Activated CD8-positive, alpha-beta T cell treated with anti-CD3 and anti-CD28 coated beads, Interleukin-2, amount 10 ng/mL, durations not matched to agents 7 days and 5 days (primary cell): ENCODE measurements around the gene HAPLN1. TPM values are rescaled to one million over a fixed set of nuclear protein-coding genes. Genes with fewer than 3 reads are reported as not detected.

Experiments used
- ATAC-seq: fragments of 150-1000 bp; cut with Tn5 transposase; one replicate; pipeline ENCODE4 v1.10.0; 2021; ENCODE audit warnings: moderate library complexity
- CTCF ChIA-PET: fragments of 350-600 bp; sonication (Branson Sonifier 250); formaldehyde crosslinking; loops from one replicate; lab custom pipeline; 2021; ENCODE audit warnings: antibody characterized with exemption; lab: Charles Lee
- POLR2A ChIA-PET: fragments of 350-600 bp; sonication (Branson Sonifier 250); formaldehyde crosslinking; loops from one replicate; lab custom pipeline; 2021; ENCODE audit warnings: antibody characterized with exemption; lab: Charles Lee
- DNase-seq: peaks from one replicate; pipeline ENCODE4 v3.0.0-alpha.2; 2020
- H3K27ac Mint-ChIP-seq: one replicate; pipeline ENCODE4 v1.8.0; 2021; ENCODE audit warnings: mild to moderate bottlenecking, mixed read lengths
- H3K27me3 Mint-ChIP-seq: one replicate; pipeline ENCODE4 v1.8.0; 2021; ENCODE audit warnings: low read depth, mixed read lengths
- H3K36me3 Mint-ChIP-seq: one replicate; pipeline ENCODE4 v1.8.0; 2021; ENCODE audit warnings: low read depth, mixed read lengths
- H3K4me1 Mint-ChIP-seq: one replicate; pipeline ENCODE4 v1.8.0; 2021; ENCODE audit warnings: low read depth, mixed read lengths
- H3K4me3 Mint-ChIP-seq: one replicate; pipeline ENCODE4 v1.8.0; 2021; ENCODE audit warnings: mild to moderate bottlenecking, mixed read lengths
- H3K9me3 Mint-ChIP-seq: one replicate; pipeline ENCODE4 v1.8.0; 2022; ENCODE audit warnings: mixed read lengths; ENCODE audit not compliant: insufficient read depth
- total RNA-seq, 2 experiments: library from RNA; stranded (reverse); gene quantifications; one replicate each; pipeline ENCODE4 v1.2.3, GENCODE V29; 2021

Gene HAPLN1
- total RNA-seq, 2 experiments from 2014 or later, result not detected

DNA sequence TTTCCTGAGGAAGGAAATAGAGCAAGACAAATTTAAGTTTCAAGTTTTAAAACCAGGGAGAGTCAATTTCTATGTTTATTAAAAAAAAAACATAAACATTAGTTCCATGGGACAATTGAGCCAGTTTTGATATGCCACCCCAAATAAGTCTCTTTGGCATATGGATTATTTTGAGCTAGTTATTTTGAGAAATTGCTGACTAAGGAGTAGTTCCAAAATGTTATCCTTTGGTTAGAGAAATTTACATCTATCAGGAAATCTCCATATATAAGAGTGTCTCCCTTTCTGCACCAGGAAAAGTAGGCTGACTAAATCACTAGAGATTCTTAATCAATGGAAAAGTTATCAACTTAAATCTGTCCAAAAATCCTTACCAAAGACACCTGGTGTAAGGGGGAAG lies 105.8 kb downstream of the HAPLN1 start:
- ATAC-seq (no peak), DNase-seq (no peak)
- no peaks in the 10 kb centered on the region for H3K4me1 Mint-ChIP-seq
- no peak overlapping the region for H3K27ac Mint-ChIP-seq
- peaks cover 3% of the 10 kb centered on the region for H3K27me3 Mint-ChIP-seq
- ChIA-PET CTCF (no interaction called here), POLR2A (no interaction called here)
- no peaks in the 10 kb centered on the region for H3K9me3 Mint-ChIP-seq
- H3K4me3 Mint-ChIP-seq, result no peak overlapping the region
- H3K36me3 Mint-ChIP-seq, result no peaks in the 10 kb centered on the region

DNA sequence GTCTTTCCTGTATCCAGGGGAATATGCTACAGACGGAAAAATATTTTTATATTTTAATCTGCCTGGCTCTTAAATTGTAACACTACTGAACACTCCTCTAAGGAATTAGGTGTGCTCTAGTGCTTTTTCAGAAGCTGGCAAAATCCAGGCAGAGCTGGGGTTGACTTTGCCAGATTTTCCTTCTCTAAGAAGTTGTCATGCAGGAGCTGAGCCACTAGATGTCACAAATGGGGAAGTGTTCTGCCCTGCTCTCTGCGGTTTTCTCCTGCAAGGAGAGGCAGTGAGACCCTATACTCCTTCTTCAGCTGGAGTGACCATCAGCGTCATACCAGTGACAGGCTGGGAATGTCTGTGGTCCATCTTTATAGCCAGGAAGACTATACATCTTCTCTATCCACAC lies 112.5 kb downstream of the HAPLN1 start:
- ChIA-PET POLR2A (no interaction called here), CTCF (no interaction called here)

DNA sequence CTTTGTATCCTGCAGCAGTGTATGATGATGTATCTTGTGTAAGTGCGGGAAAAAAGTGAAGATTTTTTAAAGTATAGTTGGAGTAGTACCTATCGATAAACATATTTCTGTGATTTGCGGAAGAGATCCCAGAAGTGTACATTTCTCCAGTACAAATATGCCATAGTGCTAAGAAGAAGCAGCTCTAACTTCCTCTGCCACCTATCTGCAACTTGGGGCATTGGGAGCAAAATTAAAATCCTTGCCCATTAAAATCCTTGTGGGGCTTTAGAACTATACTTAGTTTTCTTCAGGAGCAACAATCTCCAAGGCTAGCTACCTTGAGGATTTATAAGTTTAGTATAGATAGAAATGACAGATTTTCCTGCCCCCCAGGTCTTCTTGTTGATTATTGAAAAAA lies 125.4 kb downstream of the HAPLN1 start:
- Mint-ChIP-seq H3K27ac (no peak overlapping the region), H3K4me1 (no peaks in the 10 kb centered on the region), H3K4me3 (no peak overlapping the region), H3K36me3 (no peaks in the 10 kb centered on the region), H3K27me3 (no peaks in the 10 kb centered on the region), H3K9me3 (no peaks in the 10 kb centered on the region)
- CTCF ChIA-PET, result no interaction called here
- ATAC-seq (no peak), DNase-seq (no peak)
- POLR2A ChIA-PET, result no interaction called here

More for the DNA sequence above, 112.5 kb downstream of the HAPLN1 start:
- no peaks in the 10 kb centered on the region for H3K9me3 Mint-ChIP-seq
- H3K4me1 Mint-ChIP-seq, result no peaks in the 10 kb centered on the region
- no peaks in the 10 kb centered on the region for H3K36me3 Mint-ChIP-seq
- H3K27ac Mint-ChIP-seq, result no peak overlapping the region
- ATAC-seq, result no peak
- DNase-seq, result no peak
- H3K27me3 Mint-ChIP-seq, result peaks cover 6% of the 10 kb centered on the region
- H3K4me3 Mint-ChIP-seq, result no peak overlapping the region

DNA sequence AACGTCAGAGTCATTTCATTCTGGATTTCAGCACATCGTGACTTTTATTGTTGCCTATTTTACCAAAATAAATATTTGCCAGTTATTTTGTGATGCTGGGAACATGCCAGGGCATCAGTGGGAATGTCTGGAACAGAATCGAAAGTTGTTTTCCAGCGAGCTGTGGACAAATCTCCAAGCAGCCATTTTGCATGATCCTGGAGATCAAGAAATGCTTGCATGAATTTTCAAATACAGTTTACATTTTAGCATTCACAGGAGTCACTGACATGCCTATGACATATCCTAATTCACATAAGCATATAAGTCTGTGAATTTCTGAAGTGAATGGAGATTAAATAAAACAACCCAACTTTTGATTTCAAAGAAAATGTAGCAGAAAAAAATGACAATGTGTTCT lies 129.7 kb downstream of the HAPLN1 start:
- DNase-seq, result no peak
- Mint-ChIP-seq H3K4me3 (no peak overlapping the region), H3K27me3 (peaks cover 5% of the 10 kb centered on the region), H3K36me3 (no peaks in the 10 kb centered on the region), H3K27ac (no peak overlapping the region), H3K4me1 (no peaks in the 10 kb centered on the region), H3K9me3 (no peaks in the 10 kb centered on the region)
- CTCF ChIA-PET, result no interaction called here
- ATAC-seq, result no peak
- POLR2A ChIA-PET, result no interaction called here

DNA sequence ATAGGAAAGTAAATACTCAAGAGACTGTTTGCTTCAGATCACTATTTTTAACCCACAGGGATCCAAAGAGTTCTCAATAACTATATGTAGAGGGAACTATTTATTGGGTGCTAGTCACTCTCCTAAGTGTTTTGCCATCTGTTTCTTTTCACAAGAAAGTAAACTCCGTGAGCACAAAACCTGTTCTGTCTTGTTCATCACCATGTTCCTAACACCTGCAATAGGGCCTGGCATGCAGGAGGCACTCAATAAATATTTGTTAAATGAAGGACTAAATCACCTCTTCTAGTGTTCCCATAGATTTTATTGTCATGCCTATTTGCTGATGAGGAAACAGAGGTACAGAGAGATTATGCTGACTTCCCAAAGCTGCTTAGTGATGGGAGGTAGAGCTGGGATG lies 130.9 kb downstream of the HAPLN1 start:
- H3K4me3 Mint-ChIP-seq, result no peak overlapping the region
- ChIA-PET POLR2A (no interaction called here), CTCF (no interaction called here)
- H3K36me3 Mint-ChIP-seq, result no peaks in the 10 kb centered on the region
- no peaks in the 10 kb centered on the region for H3K9me3 Mint-ChIP-seq
- DNase-seq (no peak), ATAC-seq (no peak)
- H3K4me1 Mint-ChIP-seq, result no peaks in the 10 kb centered on the region
- peaks cover 5% of the 10 kb centered on the region for H3K27me3 Mint-ChIP-seq
- H3K27ac Mint-ChIP-seq, result no peak overlapping the region

Other genes starting within 250 kb of the HAPLN1 start
- under 1 TPM; 0.03 to 0.39 TPM for gene VCAN, start 249.1 kb downstream of the HAPLN1 start, total RNA-seq